RKO (cell line): Measurements from ENCODE around the gene ITGBL1.

ENCODE experiments used
- DNase-seq: peaks from one replicate; pipeline ENCODE4 v3.0.0-alpha.2; 2016; ENCODE audit warnings: low spot score

ITGBL1 gene

DNA sequence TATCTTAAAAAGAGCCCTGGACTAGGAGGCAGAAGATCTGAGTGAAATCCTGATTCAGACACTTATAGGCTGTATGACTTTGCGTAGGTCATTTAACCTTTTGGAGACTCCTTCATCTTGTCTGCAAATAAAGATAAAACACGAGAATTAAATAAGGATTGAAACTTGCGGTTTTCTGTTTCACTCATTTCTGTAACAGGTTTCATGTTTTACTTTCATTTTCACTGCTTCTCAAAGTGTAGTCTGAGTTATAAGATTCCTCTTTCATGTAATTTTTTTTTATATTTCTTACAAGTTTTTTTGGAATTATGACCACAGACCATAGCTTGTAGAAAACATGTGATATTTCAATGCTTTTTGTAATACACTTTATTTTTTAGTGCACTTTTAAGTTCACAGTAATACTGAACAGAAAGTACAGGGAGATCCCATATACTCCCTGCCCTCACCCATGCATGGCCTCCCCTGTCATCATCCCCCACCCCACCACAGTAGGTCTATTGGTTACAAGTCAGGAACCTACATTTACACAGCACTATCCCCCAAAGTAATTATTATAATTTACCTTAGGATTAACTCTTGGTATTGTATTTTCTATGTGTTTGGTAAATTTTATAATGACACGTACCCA, 174.6 kb downstream of the ITGBL1 start:
- DNase-seq, result no peak

DNA sequence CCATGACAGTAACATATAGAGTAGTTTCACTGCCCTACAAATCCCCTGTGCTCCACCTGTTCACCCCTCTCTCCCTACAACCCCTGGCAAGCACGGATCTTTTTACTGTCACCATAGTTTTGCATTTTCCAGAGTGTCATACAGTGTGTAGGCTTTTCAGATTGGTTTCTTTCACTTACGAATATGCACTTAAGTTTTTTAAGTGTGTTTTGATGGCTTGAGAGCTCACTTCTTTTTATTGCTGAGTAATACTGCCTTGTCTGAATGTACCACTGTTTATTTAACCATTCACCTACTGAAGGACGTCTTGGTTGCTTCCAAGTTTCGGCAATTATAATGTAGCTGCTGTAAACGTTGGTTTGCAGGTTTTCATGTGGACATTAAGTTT, 175.1 kb downstream of the ITGBL1 start:
- DNase-seq, result no peak

DNA sequence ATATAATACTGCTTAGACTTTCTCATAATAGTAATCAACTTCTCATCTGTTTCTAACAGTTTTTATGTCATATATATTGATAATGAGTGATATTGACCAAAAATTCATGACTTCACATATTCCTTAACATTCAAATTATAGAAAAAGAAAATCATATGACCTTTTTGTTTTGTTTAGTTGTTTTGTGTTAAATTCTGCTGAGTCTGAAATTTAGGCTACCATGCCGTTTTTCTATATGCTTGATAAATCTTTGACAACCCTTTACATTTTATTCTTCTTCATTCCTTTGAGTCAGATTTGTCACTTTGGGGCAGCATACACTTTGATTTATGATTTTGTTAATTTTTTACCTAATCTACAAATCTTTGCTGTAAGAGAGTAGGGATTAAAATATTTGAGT, 176.4 kb downstream of the ITGBL1 start:
- no peak for DNase-seq

DNA sequence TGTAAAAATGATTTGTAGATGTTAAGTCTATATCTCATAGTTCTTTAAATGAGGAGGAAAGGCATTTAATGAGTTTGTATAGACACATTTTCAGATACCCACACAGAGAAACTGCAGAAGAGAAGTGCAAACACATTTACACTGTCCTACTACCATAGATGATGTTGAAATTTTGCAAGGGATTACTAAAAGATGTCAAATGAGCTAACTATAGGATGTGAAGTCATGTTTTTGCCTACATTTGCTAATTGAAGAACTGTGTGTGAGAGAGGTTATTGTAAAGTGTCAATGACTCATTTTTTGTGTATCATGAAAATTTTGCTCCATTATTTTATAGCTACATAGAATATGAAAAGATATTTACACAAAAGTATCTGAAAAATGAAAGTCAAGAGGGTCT, 178.9 kb downstream of the ITGBL1 start:
- no peak for DNase-seq

DNA sequence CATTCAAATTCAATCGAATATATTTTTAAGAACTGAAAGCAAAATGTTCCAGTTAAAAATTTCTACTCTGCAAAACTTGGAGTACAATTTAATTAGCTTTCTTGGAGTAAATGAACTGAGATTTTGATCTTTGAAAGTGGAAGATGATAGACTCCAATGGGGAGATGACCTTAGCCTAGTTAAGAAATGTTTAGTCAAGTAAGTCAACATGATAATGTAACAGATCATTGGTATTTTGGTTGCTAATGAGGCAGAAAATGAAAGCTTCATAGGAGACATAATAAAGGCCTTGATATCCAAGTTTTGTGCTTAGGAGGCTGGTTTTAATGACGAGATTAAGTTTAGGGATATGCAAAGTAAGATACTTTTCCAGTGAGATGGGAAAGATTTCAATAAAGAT, 181.7 kb downstream of the ITGBL1 start:
- DNase-seq, result no peak

DNA sequence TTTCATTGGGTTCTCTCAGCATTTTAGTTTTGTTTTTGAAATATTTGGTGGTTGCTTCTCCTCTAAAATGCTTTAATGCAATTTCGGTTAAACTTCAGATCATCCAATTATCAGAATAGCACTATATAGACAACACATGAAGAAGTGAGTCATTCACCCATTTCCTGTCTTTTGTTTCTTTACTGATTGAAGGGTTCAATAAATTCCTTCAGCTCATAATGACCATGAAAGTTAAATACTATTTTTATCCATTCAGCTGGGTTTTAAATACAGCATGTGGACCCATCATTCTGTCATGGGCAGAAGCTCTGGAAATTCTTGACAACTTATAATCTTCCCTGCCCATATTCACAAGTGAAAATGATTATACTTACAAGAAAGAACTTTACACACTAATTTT, 187.2 kb downstream of the ITGBL1 start:
- DNase-seq, result no peak

DNA sequence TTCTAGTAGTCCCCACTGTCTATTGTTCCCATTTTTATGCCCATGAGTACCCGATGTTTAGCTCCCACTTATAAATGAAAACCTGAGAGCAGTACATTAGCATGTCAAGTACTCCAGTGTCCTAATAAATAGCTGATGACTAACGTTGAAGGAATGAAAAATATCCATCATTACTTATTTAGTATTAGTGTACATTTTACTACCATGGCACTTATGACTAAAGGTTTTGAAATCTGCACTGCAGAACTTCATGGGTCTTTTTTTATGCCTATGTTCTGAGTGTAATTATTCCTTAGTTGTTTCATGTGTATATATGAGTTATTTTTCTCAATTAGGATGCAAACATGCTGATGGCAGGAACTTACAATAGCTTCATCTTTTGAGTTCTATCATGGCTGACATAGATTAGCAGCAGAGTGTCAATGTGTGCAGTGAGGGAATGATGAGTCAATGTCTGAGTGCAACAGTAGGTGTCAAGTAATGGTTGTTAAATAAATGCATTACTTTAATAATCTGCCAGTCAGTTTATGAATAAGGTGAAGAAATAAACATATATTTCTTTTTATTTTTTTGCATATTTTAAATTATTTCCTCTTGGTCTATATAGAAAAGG, 188.4 kb downstream of the ITGBL1 start:
- DNase-seq, result peak; percentile 12

DNA sequence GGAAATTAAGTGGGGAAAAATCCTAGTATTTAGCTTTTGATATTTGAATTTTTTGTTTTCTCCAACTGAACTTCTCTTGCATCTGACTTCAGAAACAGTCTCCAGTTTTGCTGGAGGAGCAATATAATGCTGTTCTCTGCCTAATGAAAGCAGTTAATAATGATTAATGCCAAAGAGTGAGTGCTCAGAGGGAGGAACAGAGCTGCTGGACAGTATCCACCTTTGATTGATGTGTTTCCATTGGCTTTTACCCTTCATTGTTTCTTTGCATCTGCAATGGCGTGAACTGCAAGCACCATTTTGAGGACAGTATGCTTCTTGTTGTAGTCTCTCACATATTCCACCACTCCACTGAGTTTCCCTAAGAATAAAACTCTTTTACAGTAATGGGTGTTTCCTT, 193.4 kb downstream of the ITGBL1 start:
- DNase-seq, result no peak

DNA sequence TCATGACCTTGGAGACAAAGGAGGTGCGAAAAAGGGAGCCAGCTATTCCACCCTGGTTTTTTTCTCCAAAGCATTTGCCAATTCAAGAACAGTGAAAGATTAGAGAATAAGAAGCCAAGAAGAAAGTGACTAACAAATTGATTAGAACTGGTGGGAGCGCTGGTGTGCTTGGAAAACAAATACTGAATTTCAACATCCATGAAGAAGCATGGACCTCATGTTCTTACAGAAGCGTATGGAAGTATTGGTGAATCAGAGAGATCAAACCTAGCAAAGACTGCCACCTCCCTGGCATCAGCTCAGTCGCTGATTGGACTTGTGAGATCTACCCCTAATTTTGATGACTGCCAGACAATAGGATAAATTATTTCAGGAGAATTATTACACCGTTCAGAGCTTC, 195.3 kb downstream of the ITGBL1 start:
- DNase-seq, result no peak

DNA sequence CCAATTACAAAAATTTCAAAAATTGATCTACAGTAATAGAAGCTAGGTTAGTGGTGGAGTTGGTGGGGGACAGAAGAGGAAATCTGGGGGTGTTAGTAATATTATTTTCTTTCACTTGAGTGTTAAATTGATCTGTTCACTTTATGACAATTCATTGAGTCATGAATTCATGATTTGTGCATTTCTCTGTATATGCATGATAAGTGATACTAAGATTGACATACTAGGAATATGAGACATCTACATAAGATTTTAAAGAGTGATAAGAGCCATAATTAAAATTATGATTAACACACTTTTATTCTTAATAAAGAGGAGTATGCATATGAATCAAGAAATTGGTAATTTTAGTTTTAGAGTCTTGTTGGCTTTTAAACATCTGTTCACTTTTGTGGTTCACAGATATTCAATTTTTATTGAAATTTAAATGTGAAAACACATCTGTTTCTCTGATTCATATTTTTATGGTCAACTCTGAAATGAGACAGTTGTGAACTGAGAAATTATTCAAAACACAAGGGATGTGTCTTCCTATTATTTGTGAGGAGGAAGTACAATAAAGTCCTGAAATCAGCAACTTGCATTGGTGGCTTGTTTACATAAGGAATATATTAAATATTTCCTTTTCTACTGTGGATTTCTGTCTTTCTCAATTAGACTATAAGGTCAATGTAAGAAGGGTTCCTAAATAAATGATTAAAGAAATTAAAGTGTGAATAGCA, 196.5 kb downstream of the ITGBL1 start:
- no peak for DNase-seq

DNA sequence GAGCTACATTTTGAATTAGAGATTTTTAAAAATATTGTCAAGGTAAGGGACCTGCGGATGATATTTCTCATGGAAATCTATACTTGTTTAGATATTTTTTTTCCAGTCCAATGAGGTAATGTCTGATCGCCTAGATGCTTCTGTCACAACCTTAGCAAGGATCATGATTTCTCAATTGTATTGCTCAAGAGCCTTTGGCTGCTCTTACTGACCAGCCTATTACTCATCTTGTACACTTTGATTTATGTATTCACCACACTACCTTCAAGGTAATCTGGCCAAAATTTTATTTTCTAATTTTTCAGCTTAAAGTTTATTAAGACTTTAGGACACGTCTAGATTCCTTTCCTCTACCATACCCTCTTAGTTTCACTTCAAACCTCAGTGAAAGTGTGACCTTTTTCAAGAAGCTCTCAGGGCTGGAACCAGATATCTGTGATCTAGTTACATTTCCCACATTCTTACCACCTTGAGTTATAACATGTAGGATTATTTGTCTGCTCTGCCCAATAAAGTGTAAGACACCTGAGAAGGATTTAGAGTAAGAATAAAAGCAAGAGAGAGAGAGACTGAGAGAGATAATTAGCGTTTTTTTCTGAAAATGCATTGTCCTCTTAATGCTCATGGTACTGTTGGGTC, 197.1 kb downstream of the ITGBL1 start:
- DNase-seq, result peak; percentile 3

DNA sequence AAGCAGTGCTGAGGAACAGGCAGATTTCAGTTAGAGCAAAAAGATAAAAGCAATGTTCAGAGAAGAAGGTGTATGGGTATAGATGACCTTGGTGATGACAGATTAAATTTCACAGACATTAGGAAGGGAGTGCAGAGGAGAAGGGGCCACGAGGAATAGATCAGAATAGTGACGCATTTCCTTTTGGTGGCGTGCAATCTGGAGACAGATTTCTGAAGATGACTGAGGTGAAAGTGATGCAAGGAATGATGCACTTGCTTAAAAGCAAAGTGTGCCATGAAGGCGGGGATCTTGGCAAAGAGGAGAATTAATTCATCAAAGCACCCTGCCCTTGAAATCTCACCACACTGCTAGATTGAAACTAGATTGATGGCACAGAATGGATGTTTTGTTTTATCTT, 202.4 kb downstream of the ITGBL1 start:
- DNase-seq, result no peak

DNA sequence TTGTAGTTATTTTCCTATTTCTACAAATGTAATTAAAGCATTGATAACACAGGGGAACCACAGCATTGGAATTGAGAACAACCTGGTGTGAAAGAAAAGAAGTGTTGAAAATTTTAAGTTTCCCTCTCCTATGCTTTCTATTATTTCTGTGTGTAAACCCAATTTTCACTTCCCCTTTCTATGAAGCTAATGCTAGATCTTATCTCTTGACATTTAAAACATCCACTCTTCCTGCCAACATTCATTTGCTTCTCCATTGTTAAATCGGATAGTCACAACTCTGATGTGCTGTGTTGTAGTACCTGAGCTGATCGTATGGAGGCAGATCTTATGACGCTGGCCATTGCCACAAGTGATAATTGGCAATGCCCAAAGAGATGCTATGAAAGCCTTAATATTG, 203.0 kb downstream of the ITGBL1 start:
- no peak for DNase-seq

DNA sequence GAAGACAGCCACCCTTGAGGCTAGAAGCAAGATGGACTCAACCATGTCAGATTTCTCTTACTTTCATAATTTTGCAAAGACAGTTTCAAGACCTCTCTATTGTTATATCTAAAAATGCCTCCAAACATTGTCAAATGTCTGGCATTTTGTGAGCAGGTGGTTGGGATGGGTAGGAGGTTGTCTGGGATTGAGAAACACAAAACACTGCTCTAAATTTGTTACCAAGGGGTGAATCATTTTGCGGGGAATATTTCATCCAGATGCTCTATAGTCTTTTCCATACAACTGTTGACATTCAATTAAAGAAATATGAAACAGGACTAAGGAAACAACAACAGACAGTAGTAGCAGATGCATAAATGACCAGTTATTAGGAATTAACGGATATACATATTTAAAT, 208.2 kb downstream of the ITGBL1 start:
- no peak for DNase-seq

DNA sequence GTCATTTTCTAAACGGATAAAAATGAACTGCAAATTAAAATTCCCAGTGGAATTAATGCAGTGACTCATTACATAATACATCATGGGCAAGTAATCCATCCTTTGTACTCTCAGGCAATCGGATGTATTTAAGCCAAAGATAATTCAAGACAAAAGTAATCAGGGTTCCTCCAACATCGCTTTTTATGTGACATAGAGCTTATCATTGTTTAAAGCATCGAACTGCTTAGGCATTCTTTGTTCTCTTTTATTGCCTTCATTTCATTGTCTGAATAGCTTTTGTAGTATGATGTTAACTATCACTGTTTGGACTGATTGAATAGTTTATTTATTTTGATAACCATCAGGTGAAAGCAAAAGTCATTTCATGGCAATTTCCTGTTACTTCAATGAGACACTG, 209.4 kb downstream of the ITGBL1 start:
- DNase-seq, result no peak

DNA sequence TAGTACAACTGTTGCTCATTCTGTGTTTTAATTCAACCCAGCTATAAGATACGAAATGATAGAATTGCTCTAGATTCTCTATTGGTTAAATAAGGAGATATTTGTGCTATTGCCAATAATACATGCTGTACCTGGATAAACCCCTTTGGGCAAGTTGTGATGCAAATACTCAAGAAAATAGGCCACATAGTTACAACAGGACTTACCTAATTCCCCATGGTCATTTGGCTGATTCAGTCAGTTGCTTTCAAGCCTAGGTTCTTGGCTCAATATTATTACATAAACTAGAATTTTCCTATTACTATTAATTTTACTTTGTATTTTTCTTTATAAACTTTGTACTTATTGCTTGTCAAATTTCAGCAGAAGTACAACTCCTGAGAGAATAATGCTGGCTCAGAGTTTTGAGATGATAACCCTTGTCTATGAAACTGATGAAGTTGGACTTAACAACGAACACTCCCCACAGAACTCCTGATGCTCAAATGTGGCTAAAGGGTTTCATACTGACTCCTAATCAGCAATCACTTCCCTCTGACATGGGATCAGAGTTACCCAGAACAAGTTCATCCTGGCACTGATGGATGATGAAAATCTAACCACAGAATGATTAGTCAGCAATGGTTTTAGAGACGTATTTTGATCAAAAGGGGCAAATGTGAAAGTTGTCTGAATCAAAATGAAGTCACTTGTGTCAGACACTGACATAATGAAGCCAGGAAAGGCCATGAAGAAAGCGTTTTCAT, 221.1 kb downstream of the ITGBL1 start:
- DNase-seq, result no peak

DNA sequence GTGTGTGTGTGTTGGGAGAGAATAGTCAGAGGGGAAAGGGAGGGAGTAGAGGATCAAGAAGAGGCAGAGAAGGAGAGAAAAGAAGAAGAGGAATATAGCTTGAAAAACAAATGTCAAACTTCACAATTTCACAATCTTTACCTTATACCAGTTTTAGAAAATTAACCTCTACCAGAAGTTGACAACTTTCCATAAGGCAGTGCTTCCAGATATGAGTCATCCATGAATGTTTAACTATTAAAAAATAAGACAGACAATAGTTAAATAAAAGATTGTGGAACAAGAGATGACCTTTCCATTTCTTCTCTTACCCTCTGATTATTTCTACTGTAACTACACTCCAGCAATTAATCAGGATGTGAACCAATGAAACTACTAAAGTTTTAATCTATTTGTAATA, 229.4 kb downstream of the ITGBL1 start:
- no peak for DNase-seq

DNA sequence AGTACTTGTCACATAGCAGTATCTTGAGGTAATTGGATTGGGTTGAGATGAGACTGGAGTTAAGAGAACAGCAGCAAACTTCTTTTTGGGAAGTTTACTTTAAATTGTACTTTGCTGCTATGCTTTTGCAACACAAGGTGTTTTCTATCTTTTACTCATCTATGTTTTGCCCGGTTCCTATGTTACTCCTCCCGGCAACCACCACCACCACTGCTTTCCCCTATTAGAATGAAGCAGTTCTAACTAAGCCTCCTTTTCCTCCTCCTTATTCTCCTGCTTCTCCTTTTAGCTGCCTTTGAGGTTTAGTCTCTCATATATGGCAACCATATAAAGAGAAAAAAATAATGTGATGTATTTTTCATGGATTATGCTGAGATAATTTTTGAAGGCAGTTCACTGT, 233.5 kb downstream of the ITGBL1 start:
- DNase-seq, result no peak

DNA sequence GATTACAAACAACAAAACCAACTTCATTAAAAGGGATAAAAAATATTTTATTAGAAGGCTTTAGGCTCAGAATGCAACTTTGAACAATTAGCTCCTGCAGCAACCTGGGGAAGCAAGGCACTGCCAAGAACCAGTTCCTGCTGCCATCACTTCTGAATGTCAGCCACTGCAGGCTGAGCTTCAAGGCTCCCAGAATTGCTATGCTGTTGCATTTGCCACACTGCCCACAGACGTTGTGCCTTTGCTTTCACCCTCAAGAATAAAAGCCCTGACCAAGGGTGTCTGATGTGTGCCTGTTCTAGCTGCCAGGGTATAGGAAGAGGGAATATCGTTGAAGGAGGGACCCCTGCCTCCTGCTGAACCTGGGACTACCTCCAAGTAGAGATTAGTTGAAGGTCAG, 238.4 kb downstream of the ITGBL1 start:
- DNase-seq, result no peak

DNA sequence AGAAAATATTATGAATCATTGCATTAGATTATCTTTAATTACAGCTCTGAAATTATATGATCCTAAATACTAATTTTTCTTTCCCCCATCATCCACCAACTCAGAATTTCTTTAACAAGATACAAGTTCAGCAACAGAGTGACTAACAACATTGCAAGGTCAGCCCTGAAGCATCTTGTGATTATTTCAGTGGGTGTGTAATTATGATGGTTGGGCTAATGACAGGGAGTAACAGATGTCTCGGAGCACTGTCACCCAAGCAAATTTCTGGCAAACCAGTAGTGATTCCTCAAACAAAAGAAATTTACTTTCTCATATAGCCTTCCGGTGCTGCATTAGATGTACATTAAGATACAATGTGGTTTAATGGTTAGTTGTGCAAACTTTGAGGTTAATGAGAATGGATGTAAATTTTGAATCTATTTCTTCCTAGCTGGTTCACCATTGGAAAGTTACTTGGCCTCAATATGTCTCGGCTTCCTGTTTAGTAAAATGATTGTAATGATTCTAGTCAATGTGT, 238.9 kb downstream of the ITGBL1 start:
- no peak for DNase-seq

DNA sequence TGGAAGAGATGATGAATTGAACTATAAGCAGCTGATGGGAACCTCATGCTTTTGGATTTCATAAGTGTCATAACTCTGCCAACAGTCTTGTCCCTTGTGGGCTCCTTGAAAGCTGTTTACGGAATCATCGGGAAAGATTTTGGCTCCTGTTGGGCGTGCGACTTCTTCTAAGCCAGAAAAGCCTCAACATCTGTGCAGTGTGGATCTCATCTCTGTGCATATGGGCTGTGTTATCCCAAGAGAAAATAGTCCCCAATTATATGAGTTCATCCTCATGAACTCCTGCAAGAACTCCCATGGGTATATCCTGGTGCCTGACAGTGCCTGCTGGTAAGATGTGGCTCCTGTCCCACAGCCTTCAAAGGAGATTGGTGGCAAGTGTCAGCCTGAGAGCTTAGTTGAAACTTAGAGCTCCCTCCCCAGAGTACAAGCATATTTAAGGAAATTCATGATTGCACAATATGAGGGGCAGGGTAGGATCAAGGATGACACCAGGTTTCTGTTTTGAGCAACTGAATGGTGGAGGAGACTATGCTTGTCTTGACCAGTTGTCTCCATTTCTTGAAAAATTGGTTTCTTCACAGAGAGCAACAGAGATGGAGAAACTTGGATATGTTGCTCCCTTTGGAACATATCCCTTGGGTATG, 243.5 kb downstream of the ITGBL1 start:
- no peak for DNase-seq

DNA sequence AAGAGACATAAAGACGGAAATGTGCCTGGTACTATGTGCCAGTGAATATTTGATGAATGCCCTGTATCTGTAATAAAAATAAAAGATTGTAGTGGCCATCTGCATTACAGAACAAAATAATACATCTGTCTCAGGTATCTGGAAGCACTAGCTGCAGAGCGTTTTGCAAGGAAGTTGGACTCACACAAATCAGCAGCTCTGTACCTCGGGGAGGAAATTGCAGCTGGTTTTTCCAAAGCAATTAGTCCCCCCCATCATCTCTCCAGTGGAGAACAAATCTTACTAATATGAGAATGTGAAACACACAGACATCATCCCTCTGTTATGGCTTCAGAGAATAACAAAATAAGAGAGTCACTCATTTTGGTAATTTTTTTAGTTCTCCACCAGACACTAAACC, 245.3 kb downstream of the ITGBL1 start:
- DNase-seq, result no peak
